AG09319 (cell line): ENCODE results near the gene ZNF837.

ENCODE experiments used
- DNase-seq: peaks from one replicate; pipeline ENCODE4 v3.0.0-alpha.2; 2010; ENCODE audit warnings: low read depth; ENCODE audit errors: extremely low read depth
- CTCF ChIP-seq: IDR thresholded peaks from 2 replicates; pipeline ENCODE4 v1.5.1; 2011; ENCODE audit warnings: low read depth, mild to moderate bottlenecking, inconsistent platforms, low read length, moderate library complexity

The ZNF837 gene

GRCh38 chr19:58400316-58400915 is 19.6 kb upstream of the ZNF837 start:
- DNase-seq: no peak
- no peak for TF ChIP-seq CTCF

GRCh38 chr19:58399903-58400302 is 19.1 kb upstream of the ZNF837 start:
- DNase-seq: no peak
- TF ChIP-seq CTCF: no peak

GRCh38 chr19:58398545-58398944 is 17.7 kb upstream of the ZNF837 start:
- TF ChIP-seq CTCF: no peak
- no peak for DNase-seq

GRCh38 chr19:58398087-58398486 is 17.3 kb upstream of the ZNF837 start:
- TF ChIP-seq CTCF: no peak
- no peak for DNase-seq

- TF ChIP-seq CTCF: no peak
- no peak for DNase-seq
These were observed 16.8 kb upstream of the ZNF837 start for GRCh38 chr19:58397533-58398037.

GRCh38 chr19:58396691-58397532 is 16.1 kb upstream of the ZNF837 start:
- no peak for TF ChIP-seq CTCF
- DNase-seq: no peak

- TF ChIP-seq CTCF: no peak
- no peak for DNase-seq
These were observed 15.3 kb upstream of the ZNF837 start for GRCh38 chr19:58395979-58396627.
